SU-DHL-6 (cell line): ENCODE data around the gene MCCC2.

ENCODE experiments used
- H2AFZ ChIP-seq: fragments of 200-600 bp; sonication (generic); 2 replicates; pipeline ENCODE4 v1.6.1; 2014; ENCODE audit warnings: low read depth, mild to moderate bottlenecking, moderate library complexity, mixed read lengths, antibody characterized with exemption, low read length; ENCODE audit not compliant: severe bottlenecking
- H3F3A ChIP-seq: fragments of 200-600 bp; shearing (Covaris generic); 2 replicates; pipeline ENCODE4 v1.6.0; 2016; ENCODE audit warnings: antibody characterized with exemption, mild to moderate bottlenecking; ENCODE audit not compliant: insufficient read depth
- H3K27ac ChIP-seq: fragments of 200-600 bp; sonication (generic); 2 replicates; pipeline ENCODE4 v1.5.1; 2016; ENCODE audit warnings: low read depth, mild to moderate bottlenecking, low read length, moderate library complexity, mixed read lengths
- H3K27me3 ChIP-seq: fragments of 200-600 bp; sonication (generic), shearing (Covaris generic); 2 replicates; pipeline ENCODE4 v1.6.0; 2014; ENCODE audit warnings: mild to moderate bottlenecking, low read length
- H3K36me3 ChIP-seq: fragments of 200-600 bp; sonication (generic); 2 replicates; pipeline ENCODE4 v1.6.1; 2014; ENCODE audit warnings: mild to moderate bottlenecking, low read length, mixed read lengths
- H3K4me2 ChIP-seq: fragments of 300-600, 200-600 bp; shearing (Covaris generic), sonication (generic); 2 replicates; pipeline ENCODE4 v1.6.0; 2014; ENCODE audit warnings: low read length, low read depth, mild to moderate bottlenecking; ENCODE audit not compliant: poor library complexity, severe bottlenecking
- H3K4me3 ChIP-seq: fragments of 200-600 bp; sonication (generic); 2 replicates; pipeline ENCODE4 v1.5.1; 2014; ENCODE audit warnings: antibody characterized with exemption, low read length, mild to moderate bottlenecking, mixed read lengths; ENCODE audit not compliant: insufficient read depth, poor library complexity, severe bottlenecking
- H3K79me2 ChIP-seq: fragments of 200-600 bp; sonication (generic); 2 replicates; pipeline ENCODE4 v1.6.1; 2014; ENCODE audit warnings: mild to moderate bottlenecking, low read length, moderate library complexity; ENCODE audit not compliant: insufficient read depth
- H3K9ac ChIP-seq: fragments of 200-600 bp; sonication (generic); 2 replicates; pipeline ENCODE4 v1.7.0; 2014; ENCODE audit warnings: mild to moderate bottlenecking, low read length
- H3K9me2 ChIP-seq: fragments of 200-600 bp; sonication (generic); replicated peaks from 2 replicates; pipeline ENCODE4 v1.6.1; 2014; ENCODE audit warnings: low read length; ENCODE audit not compliant: insufficient read depth
- H3K9me3 ChIP-seq: fragments of 200-600 bp; sonication (generic); 2 replicates; pipeline ENCODE4 v1.6.1; 2014; ENCODE audit warnings: low read length, mixed read lengths; ENCODE audit not compliant: insufficient read depth
- H4K20me1 ChIP-seq: fragments of 200-600 bp; sonication (generic); 2 replicates; pipeline ENCODE4 v1.6.1; 2014; ENCODE audit warnings: low read depth, mild to moderate bottlenecking, antibody characterized with exemption, low read length, moderate library complexity, mixed read lengths
- CTCF ChIP-seq: fragments of 200-600 bp; sonication (generic); IDR thresholded peaks from one replicate; pipeline ENCODE4 v1.5.1; 2017; ENCODE audit warnings: antibody characterized with exemption, mild to moderate bottlenecking, low read length, moderate library complexity; ENCODE audit not compliant: insufficient read depth, poor library complexity, severe bottlenecking
- EZH2phosphoT487 ChIP-seq: fragments of 200-600 bp; sonication (generic), shearing (Covaris generic); conservative IDR thresholded peaks from 2 replicates; pipeline ENCODE4 v1.6.1; 2018; ENCODE audit warnings: mild to moderate bottlenecking, antibody characterized with exemption, low read length, moderate library complexity, mixed read lengths

The MCCC2 gene

DNA sequence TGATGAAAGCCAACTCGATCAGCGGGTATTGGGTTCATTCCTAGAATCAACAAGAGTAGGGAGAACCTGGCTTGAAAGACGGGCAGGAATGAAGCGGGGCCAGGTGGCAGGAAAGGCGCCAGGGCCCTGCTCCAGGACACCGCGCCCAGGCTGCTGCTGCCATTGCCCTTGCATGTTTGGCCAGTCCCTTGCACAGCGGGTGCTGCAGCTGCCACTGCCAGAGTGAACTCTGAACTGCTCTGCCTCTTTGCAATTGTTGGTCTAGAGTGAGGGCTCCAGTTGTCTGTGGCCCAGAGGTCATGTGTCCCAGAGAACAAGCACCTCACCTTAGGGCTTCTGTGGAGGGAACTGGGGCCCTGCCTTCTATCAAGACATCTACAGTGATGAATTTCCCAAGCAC lies 107.9 kb downstream of the MCCC2 start:
- H3K27me3 ChIP-seq = no peaks in the 10 kb centered on the region
- no peaks in the 10 kb centered on the region for H3K79me2 ChIP-seq
- no peak overlapping the region for H3K27ac ChIP-seq
- no peaks in the 10 kb centered on the region for H4K20me1 ChIP-seq
- no peaks in the 10 kb centered on the region for H3K36me3 ChIP-seq
- no peaks in the 10 kb centered on the region for H3K9me3 ChIP-seq
- TF ChIP-seq CTCF = no peak
- no peak for TF ChIP-seq EZH2phosphoT487
- no peaks in the 10 kb centered on the region for H3K9me2 ChIP-seq
- H3F3A ChIP-seq = no peaks in the 10 kb centered on the region
- no peak overlapping the region for H3K4me3 ChIP-seq
- H3K9ac ChIP-seq = no peak overlapping the region
- no peak overlapping the region for H3K4me2 ChIP-seq
- H2AFZ ChIP-seq = no peak overlapping the region

- Histone ChIP-seq H3K36me3 (no peaks in the 10 kb centered on the region), H4K20me1 (no peaks in the 10 kb centered on the region), H3K27ac (no peak overlapping the region), H3K9me2 (no peaks in the 10 kb centered on the region), H3K9me3 (no peaks in the 10 kb centered on the region), H3K4me2 (no peak overlapping the region), H3F3A (no peaks in the 10 kb centered on the region), H3K4me3 (no peak overlapping the region), H3K9ac (no peak overlapping the region), H3K79me2 (no peaks in the 10 kb centered on the region), H3K27me3 (no peaks in the 10 kb centered on the region), H2AFZ (no peak overlapping the region)
- no peak for TF ChIP-seq CTCF
- TF ChIP-seq EZH2phosphoT487 = no peak
Measured at GRCh38 chr5:71695595-71695994, 108.5 kb downstream of the MCCC2 start.

DNA sequence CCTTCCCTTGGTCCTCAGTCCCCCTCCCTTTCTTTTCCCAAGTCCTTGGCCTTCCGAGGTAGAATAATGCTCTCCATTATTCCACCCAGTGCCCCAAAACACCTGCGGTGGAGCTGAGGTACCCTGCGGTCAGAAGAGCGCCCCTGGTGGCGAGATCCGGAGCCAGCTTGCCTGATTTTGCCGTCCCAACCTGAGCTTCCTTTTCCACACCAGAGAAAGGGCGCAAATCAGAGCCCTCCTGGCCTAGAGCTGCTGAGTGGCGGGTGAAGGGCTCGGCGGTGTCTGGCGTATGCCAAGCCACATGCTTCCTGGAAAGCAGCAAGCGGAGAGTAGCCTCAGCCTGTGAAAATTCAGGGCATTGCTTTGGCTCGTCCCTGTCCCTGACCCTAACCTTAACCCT lies 110.8 kb downstream of the MCCC2 start:
- H3F3A ChIP-seq = no peaks in the 10 kb centered on the region
- H3K27ac ChIP-seq = no peak overlapping the region
- H3K4me3 ChIP-seq = no peak overlapping the region
- peak; percentile 25 for TF ChIP-seq CTCF
- no peak for TF ChIP-seq EZH2phosphoT487
- H4K20me1 ChIP-seq = no peaks in the 10 kb centered on the region
- H3K9me3 ChIP-seq = no peaks in the 10 kb centered on the region
- no peaks in the 10 kb centered on the region for H3K79me2 ChIP-seq
- no peaks in the 10 kb centered on the region for H3K27me3 ChIP-seq
- H2AFZ ChIP-seq = peak overlapping the region; percentile 73
- no peaks in the 10 kb centered on the region for H3K36me3 ChIP-seq
- no peaks in the 10 kb centered on the region for H3K9me2 ChIP-seq
- H3K9ac ChIP-seq = no peak overlapping the region
- H3K4me2 ChIP-seq = peak overlapping the region; percentile 7

GRCh38 chr5:71699233-71699632 lies 112.1 kb downstream of the MCCC2 start:
- no peaks in the 10 kb centered on the region for H3K9me2 ChIP-seq
- H3K79me2 ChIP-seq = no peaks in the 10 kb centered on the region
- H3K4me2 ChIP-seq = no peak overlapping the region
- H4K20me1 ChIP-seq = no peaks in the 10 kb centered on the region
- TF ChIP-seq EZH2phosphoT487 (no peak), CTCF (no peak)
- no peaks in the 10 kb centered on the region for H3K27me3 ChIP-seq
- no peak overlapping the region for H3K9ac ChIP-seq
- H3K9me3 ChIP-seq = no peaks in the 10 kb centered on the region
- H3K4me3 ChIP-seq = no peak overlapping the region
- H2AFZ ChIP-seq = no peak overlapping the region
- no peaks in the 10 kb centered on the region for H3F3A ChIP-seq
- H3K27ac ChIP-seq = no peak overlapping the region
- H3K36me3 ChIP-seq = no peaks in the 10 kb centered on the region
